Fibroblast of skin of left biceps (primary cell): ENCODE results near the gene TPST1.
"Not testable (repeated sequence)": the region's sequence is repeated elsewhere in the genome, so short reads cannot be mapped to it uniquely, and the experiment has no call there.

Source experiments
- DNase-seq, 2 experiments: peaks; one replicate each; pipeline ENCODE4 v3.0.0-alpha.2; 2013; ENCODE audit warnings: low read depth in 2 of 2

TPST1 gene

DNA sequence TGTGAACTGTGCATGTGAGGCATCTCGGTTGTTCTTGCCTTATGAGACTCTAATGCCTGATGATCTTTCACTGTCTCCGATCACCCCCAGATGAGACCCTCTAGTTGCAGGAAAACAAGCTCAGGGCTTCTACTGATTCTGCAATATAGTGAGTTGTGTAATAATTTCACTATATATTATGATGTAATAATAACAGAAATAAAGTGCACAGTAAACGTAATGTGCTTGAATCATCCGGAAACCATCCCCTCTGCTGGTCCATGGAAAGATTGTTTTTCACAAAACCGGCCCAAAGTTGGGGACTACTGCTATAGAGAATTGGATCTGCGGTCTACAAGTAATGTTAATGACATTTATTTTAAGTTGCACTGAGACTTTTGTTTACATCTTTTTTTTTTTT, 126.7 kb downstream of the TPST1 start:
- DNase-seq, result no peak

DNA sequence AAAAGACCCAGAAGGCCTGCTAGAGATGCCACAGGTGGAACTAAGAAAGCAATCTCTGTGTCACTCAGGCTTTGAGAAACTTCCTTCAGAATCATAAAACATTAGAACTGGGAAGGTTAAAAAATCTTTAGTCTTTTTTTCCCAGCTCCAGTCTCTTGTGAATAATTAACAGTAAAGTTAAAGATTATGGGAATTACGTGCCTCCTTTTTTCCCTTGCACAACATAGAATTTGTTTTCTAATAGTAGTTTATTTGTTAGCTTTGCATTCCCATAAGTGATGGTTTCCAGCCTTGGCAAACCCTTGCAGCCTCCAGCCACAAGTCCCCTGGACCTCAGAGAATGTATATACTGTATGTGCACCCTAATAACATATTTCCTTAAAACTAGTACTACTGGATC, 128.3 kb downstream of the TPST1 start:
- DNase-seq, result no peak

DNA sequence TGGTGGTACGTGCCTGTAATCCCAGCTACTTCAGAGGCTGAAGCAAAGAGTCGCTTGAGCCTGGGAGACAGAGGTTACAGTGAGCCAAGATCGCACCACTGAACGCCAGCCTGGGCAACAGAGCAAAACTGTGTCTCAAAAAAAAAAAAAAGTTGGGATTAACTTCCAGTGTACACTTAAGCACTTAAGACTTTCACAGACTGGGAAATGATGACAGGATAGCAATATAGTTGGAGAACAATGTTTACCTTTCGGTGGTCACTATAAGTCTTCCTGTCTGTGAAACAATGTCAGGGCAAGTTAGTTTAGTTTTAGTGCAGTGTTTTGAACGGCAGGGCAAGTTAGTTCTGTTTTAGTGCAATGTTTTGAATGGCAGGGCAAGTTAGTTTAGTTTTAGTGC, 130.2 kb downstream of the TPST1 start:
- no peak for DNase-seq

DNA sequence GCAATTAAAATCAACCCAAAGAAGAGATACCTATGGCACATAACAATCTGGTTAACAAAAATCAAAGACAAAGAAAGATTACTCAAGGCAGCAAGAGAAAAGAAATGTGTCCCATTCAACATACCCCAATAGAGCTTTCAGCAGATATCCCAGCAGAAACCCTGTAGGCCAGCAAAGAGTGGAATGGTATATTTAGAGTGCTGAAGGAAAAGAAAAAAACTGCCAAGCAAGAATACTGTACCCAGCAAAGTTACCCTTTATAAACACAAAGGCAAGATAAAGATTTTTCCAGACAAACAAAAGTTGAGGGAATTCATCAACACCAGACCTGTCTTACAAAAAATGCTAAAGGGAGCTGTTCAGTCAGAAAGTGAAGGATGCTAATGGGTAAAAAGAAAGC, 131.6 kb downstream of the TPST1 start:
- DNase-seq, result no peak

DNA sequence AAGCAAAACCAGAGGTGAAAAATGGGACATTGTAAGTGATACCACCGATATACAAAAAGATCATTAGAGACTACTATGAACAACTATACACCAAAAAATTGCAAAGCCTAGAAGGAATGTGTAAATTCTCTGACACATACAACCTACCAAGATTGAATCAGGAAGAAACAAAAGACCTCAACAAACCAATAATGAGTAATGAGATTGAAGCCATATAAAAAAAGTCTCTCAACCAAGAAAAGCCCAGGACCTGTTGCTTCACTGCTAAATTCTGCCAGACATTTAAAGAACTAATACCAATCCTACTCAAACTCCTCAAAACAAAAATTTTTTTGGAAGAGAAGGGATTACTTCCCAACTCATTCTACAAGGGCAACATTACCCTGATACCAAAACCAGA, 134.0 kb downstream of the TPST1 start:
- DNase-seq, result no peak

DNA sequence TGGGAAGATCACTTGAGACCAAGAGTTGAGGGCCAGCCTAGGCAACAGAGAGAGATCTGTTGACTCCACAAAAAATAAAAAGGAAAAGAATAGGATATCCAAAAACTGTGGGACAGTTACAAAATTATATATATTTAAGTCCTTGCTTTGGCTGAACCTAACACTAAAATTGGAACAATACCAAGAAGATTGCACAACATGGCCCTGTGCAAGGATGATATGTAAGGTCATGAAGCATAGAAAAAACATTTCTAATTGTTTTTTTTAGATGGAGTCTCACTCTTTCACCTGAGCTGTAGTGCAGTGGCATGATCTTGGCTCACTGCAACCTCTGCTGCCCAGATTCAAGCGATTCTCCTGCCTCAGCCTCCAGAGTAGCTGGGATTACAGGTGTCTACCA, 139.0 kb downstream of the TPST1 start:
- peak in 1 of 2 experiments; percentile 19 for DNase-seq

DNA sequence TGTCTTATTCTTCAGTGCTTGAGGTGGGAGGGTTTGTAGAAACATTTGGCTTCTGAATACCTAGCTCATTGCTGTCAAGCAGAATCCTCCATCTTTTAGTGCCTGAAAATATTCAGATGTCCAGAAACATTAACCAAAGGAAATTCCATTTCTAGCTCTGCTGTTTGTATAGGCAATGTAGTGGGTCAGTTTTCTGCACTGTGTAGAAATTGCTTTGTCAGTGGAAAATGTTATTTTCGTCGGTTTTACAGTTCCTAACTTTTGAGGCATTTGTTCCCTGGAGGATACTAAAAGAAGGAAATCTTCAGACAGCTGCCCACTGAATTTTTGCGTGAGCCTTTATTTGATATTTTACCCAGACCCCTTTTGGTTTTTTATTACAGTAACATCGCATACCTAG, 143.4 kb downstream of the TPST1 start:
- DNase-seq, result no peak

DNA sequence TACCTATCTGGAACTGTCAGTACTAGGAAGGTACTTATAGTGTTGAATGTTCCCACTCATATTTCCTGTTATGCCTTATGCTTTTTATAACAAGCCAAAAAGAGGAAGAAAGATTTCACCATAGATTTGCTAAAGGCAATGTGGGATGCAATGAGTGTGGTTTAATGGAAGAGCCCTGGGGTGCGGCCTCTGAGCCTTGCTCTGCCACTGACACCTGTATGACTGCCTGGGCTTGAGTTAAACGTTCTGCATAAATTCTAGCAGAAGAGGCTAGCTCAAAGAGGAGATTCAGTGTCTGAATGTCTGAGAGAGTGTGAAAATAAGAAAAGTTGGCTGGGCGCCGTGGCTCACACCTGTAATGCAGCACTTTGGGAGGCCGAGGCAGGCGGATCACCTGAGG, 143.8 kb downstream of the TPST1 start:
- DNase-seq, result no peak

DNA sequence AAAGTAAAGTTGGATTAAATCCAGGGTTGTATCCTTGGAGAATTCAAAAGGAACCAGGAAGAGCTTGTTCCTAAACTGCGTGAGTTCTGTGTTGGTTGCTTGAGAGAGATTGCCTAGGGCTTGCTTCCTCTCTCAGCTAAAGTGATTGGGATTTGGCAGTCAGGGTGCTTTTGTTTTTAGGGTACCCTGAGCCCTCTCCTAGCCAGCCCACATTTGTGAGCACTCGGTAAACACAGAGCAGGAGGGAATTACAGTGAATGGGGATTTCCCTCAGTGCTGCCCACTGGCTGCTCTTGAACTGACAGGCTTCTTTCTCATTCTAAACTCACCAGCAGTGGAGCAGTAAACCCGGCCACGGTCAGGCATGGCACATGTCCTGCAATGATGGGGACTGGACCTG, 146.9 kb downstream of the TPST1 start:
- DNase-seq, result no peak

DNA sequence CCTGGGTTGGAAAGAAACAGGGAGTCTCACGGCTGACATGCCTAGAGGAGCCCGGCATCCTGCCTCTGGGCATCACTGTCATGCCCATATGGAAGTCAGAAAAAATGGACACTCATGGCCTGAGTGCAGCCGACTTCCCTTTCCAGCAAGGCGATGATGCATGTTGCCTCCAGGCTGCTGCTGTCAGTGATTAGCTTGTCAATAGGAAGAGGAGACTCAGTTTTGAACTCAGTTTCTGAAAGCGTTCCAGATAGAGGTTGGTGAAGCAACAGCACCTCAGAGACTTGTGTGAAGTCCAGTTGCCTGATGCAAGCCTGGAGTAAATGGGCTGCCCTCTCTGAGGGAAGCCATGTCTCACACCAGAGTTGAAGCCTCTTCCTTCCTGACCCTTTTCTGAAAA, 148.4 kb downstream of the TPST1 start:
- peak in 1 of 2 experiments; percentile 10 for DNase-seq

DNA sequence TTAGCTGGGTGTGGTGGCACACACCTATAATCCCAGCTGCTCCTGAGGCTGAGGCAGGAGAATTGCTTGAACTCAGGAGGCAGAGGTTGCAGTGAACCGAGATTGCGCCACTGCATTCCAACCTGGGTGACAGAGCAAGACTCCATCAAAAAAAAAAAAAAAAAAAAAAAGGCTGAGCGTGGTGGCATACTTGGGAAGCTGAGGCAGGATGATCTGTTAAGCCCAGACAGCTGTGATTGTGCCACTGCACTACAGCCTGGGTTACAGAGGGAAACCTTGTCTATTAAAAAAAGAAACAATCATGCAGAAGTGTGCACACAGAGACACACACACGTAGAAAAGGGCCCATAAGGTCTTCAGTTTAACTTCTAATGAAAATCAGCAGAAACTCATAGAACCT, 150.6 kb downstream of the TPST1 start:
- DNase-seq, result no peak

DNA sequence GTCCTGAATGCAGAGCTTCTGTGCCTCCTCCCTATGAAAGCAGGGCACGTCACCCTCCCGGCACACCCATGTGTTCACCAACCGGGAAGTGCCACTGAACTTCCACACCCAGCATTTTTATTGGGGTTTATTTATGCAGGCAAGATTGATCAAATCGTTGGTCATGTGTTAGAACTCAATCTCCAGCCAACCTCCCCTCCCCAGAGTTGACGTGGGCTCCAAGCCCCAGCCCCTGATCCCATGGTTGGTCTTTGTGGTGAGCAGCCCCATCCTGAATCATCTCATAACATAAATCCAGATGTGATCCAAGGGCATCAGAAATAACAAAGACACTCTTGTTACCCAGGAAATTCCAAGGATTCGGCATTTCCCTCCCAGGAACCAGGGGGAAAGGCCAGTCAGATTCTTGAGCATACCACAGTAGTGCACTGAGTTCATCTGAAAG, 151.2 kb downstream of the TPST1 start:
- no peak for DNase-seq

DNA sequence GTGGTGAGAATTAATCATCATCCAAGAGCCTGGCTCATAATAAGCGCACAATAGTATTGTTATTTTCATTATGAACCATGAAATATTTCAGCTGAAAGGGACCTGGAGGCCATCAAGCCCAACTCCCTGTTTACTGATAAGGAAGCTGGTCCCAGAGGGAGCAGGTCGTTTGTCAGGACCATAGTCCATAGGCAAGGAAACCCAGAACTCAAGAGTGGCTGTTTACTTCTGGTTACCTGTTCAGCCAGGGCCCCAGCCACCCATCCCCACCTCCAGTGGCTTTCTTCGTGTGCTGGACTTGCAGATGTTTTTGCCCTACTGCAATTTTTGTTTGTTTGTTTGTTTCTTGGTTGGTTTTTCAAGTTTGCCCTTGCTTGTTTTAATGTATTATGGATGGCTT, 152.0 kb downstream of the TPST1 start:
- no peak for DNase-seq

DNA sequence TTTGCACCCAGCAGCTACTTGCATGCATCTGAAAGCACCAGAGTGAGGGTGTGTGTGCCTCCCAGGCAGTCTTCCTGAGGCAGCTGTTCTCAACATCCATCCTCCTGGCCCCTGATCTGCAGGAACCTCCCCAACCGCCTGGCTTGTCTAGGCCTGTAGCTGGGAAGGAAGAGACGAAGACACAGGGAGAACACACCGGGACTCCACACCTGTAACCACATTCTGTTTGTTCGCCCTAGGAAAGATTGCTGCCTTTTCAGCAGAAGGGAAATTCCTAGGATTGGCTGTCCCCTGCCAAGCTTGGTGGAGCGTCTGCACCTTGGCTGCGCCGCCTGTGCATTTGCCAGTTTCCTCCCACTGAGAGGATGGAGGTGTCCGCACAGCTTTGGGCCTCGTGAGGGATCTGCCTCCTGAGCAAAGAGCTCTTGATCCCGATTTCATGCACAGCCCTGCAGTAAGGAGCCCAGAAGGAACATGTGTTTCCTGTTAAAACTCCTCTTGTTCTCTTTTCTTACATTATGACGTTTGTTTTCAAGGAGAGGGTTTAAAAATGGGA, 154.6 kb downstream of the TPST1 start:
- no peak for DNase-seq

DNA sequence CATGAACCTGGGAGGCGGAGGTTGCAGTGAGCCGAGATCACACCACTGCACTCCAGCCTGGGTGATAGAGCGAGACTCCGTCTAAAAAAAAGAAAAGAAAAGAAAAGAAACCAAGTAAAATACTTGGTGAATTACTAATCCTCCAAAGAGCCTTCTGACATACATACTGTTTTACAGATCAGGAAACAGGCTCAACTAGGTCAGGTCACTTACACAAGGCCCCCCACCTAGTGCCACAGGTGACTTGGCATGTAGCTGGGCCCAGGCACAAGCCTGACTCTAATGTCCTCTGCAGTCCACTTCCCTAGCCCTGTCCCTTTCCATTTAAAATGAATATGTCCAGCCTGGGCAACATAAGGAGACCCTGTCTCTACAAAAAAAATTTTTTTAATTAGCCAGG, 157.0 kb downstream of the TPST1 start:
- no peak for DNase-seq

DNA sequence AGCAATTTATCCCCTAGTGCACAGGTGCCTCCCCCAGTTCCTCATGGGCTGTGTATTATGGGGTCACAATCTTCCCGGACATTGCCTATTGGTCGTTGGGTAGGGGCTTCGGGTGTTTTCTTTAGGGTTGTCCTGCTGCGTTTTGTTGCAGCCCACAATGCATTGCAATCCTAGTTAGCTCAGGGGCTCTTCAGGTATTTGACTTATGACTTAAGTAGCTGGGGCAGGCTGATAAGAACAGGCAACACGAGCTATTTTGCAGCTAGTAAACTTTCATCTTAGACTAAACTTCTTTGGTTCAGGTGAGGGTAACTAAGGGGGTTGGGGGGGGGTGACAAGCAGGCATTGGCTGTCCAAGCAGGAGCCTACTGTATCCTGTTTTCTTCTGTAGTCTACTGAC, 158.5 kb downstream of the TPST1 start:
- DNase-seq, result no peak

DNA sequence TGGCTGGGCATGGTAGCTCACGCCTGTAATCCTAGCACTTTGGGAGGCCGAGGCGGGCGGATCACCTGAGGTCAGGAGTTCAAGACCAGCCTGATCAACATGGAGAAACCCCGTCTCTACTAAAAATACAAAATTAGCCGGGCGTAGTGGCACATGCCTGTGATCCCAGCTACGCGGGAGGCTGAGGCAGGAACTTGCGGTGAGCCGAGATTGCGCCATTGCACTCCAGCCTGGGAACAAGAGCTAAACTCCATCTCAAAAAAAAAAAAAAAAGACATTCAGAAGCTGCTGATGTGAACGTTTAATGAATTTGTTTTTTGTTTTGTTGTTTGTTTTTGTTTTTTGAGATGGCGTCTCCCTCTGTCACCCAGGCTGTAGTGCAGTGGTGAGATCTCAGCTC, 159.9 kb downstream of the TPST1 start:
- DNase-seq, result not testable (repeated sequence)

DNA sequence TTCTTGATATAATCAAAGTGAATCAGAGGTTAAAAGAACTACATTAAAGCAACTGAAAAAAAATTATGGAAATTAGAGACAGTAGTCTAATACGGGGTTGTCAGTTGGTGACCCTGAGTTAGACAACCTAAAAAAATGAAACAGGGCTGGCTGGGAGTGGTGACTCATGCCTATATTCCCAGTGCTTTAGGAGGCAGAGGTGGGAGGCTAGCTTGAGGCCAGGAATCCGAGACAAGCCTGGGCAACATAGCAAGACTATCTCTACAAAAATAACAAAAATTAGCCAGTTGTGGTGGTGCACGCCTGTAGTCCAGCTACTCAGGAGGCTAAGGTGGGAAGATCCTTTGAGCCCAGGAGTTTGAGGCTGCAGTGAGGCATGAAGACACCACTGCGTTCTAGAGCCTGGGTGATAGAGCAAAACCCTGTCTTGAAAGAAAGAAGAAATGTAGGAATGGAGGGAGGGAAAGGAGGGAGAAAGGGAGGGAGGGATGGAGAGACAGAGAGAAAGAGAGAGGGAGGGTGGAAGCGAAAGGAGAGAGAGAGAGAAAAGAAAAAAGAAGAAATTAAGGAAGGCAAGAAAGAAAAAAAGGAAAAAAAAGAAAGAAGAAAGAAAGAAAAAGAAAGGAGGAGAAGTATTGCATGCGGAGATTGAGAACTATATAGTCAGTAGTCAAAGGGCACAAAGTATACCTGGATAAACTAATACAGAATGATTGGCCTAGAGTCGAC, 166.1 kb downstream of the TPST1 start:
- no peak for DNase-seq

DNA sequence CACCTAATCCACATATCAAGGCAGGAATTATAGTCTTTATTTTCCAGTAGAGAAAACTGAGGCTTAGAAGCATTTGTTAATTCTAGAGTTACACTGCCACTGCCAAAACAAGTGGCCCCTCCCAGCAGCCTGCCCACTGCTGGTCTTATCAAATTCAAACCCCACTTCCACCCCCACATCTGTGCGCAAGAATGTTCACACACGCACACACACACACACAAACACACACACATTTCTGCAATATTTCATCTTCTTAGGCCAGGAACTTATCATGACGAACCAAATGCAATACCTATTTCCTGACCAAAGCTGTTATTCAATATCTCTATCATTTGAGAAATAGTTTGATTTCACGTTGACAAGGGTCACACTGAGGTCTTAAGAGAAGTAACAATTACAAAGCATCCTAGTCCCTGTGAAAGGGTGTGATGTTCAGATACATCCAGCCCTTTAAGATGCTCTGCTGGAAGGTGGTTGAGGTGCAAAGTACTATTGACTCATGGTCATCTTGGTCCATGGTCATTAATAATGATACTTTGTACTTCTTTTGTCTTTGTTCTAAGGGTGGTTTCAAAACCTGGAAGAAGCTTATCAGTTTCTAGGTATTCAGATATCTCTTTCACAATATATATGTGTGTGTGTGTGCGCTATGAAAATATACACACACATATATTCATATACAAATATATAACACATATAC, 169.2 kb downstream of the TPST1 start:
- DNase-seq, result not testable (repeated sequence)

DNA sequence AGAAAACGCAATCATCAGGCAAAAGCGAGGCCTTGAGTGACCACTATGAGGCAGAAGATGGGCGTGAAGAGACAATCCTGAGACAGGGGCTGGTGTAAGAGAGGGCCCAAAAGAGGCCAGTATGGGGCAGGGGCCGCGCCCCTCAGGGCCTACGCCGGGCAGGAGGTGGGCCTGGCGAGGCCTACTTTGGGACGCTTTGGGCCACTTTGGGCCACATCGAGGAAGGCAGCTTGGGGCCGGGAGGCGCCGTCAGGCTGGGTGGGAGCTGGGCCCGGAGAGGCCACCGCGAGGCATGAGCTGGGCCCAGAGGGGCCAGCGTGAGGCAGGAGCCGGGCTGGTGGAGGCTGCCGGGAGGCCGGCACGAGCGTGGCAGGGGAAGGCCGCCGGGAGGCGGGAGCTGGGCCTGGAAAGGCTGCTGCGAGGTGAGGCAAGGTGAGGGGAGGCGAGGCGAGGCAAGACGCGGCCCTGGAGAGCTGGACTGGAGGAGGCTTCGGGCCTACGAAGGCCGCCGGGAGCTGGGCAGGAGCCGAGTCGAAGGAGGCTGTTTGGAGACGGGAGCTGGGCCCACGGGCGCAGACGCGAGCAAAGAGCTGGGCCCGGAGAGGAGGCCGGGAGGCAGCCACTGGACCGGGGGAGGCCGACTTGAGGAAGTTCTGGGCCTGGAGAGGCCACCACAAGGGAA, 171.3 kb downstream of the TPST1 start:
- no peak for DNase-seq

DNA sequence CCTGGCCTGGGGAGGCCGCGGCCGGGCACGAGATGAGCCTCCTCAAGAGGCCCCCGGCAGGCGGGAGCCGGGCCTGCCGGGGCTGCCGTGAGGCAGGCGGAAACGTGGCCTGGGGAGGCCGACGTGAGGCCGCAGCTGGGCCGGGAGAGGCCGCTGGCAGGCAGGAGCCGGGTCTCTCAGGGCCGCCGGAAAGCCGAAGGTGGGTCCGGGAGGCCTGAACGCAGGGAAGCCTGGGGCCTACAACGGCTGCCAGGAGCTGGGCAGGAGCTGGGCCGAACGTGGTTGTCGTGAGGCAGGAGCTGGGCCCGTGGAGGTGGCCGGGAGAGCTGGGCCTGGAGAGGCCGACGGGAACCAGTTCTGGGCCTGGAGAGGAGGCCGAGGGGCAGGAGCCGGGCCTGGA, 171.9 kb downstream of the TPST1 start:
- no peak for DNase-seq

DNA sequence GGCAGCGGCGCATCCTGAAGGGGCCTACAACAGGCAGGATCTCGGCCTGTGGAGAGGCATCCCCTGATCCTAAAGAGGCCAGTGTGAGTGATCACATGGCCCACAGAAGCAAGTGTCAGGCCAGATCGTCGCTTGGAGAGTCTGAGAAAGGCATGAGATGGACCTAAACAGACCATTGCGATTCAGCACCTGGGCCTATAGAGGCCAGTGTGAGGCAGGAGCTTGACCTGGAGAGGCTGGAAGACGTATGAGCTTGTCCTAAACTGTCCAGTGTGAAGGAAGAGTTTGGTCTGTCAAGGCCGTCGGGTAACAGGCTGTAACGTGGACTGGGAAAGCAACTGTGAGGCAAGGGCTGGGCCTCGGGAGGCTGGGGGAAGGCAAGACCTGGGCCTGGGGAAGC, 172.6 kb downstream of the TPST1 start:
- no peak for DNase-seq
